Heart right ventricle (tissue), 16 donors: ENCODE measurements around the gene SLAMF6. TPM values are rescaled to one million over a fixed set of nuclear protein-coding genes. Genes with fewer than 3 reads are reported as not detected.
A peak's percentile ranks its signal among the peaks of the same experiment; 100 is the strongest.

Experiments used
- ATAC-seq, 8 donors: fragments of 200-7000 bp; cut with Tn5 transposase; one replicate each; pipeline ENCODE4 v1.9.1; 2020; ENCODE audit warnings: mild to moderate bottlenecking in 8 of 8, moderate library complexity in 8 of 8, moderate number of reproducible peaks in 1 of 8
- DNase-seq, 2 donors: peaks; one replicate each; pipeline ENCODE4 v3.0.0-alpha.2; 2020
- H3K27ac ChIP-seq, 10 donors: fragments of 200-600 bp; sonication (generic) in 2 of 10; one replicate each; pipeline versions ENCODE4 v1.5.0 to v1.8.0; 2020 to 2022; ENCODE audit warnings: mild to moderate bottlenecking in 3 of 10
- H3K27me3 ChIP-seq, 7 donors: fragments of 200-600 bp; one replicate each; pipeline ENCODE4 v1.8.0; 2021 to 2022; ENCODE audit warnings: mild to moderate bottlenecking in 2 of 7
- H3K36me3 ChIP-seq, 9 donors: fragments of 200-600 bp; sonication (generic) in 1 of 9; one replicate each; pipeline versions ENCODE4 v1.5.0 to v1.8.0; 2020 to 2022; ENCODE audit warnings: mild to moderate bottlenecking in 2 of 9
- H3K4me1 ChIP-seq, 9 donors: fragments of 200-600 bp; sonication (generic) in 1 of 9; one replicate each; pipeline versions ENCODE4 v1.5.0 to v1.8.0; 2020 to 2022; ENCODE audit warnings: mild to moderate bottlenecking in 4 of 9
- H3K4me3 ChIP-seq, 10 donors: fragments of 200-600 bp; sonication (generic) in 2 of 10; one replicate each; pipeline versions ENCODE4 v1.5.0 to v1.8.0; 2020 to 2022; ENCODE audit warnings: mild to moderate bottlenecking in 7 of 10, moderate library complexity in 2 of 10
- H3K9me3 ChIP-seq, 11 donors: fragments of 200-600 bp in 10 of 11; sonication (generic) in 2 of 11; one replicate each; pipeline versions ENCODE4 v1.5.0 to v1.8.0; 2013 to 2022; ENCODE audit warnings: mild to moderate bottlenecking in 2 of 11, control low read depth in 1 of 11, moderate library complexity in 1 of 11
- CTCF ChIP-seq, 9 donors: fragments of 200-600 bp; sonication (generic) in 2 of 9; IDR thresholded peaks; one replicate each; pipeline versions ENCODE4 v1.5.0 to v1.8.0; 2021 to 2022; ENCODE audit warnings: antibody characterized with exemption in 9 of 9, mild to moderate bottlenecking in 5 of 9, moderate library complexity in 1 of 9
- WGBS, 2 donors: extraction: QIAGEN DNeasy Blood & Tissue Kit; methylation state at CpG; one replicate each; pipeline ENCODE4 v1.1.7; 2013; ENCODE audit warnings: inconsistent platforms in 1 of 2; 5-methylcytosine and 5-hydroxymethylcytosine counted together
- intact Hi-C, 10 donors: fragments of 100-400 bp; cut with DNase I; formaldehyde crosslinking; loops; one replicate each; pipeline versions ENCODE4 v1.11.1 to v1.14.2; 2022
- polyA plus RNA-seq, 2 donors: library from polyadenylated mRNA; stranded (reverse); fragments of 200-250 nt; gene quantifications; one replicate each; pipeline ENCODE4 v1.2.3, GENCODE V29; 2013
- total RNA-seq, 10 donors: library from RNA; stranded (reverse); fragmentation: NEBNext Ultra II Directional in 3 of 10; extraction: Animal tissue kit (Norgen Biotek cat#: 25700) in 3 of 10; gene quantifications; one replicate each; pipeline versions ENCODE4 v1.2.1 to v1.2.4, GENCODE V29; 2021 to 2023
- donor health status: Arrhythmogenic right ventricular cardiomyopathy.
- donor health status: ischemic (EF 13 %, LVEDD 7.1; RV severe dilation, severe dysfunction).
- donor health status: healthy with polysubstance abuse.
- donor health status: DM: no; HTN: yes; CAD: no.
- donor health status: DM: no; HTN: no; CAD: no.
- donor health status: ischemic (EF 25% LVEDD 6.9; RV normal size, moderate dysfunction).
- donor health status: ischemic (EF 25% LVEDD 5.7; RV mildly dilated, moderate dysfunction).
- donor health status: healthy.
- donor health status: DM: yes; HTN: yes; CAD: no.
- donor health status: Ischemic cardiomyopathy.
- donor health status: ischemic (EF 35%, LVEDD 5.7; RV mildly dilated, moderate dysfunction).
- donor health status: nonischemic (EF 11% LVEDD 7.7; RV severe dilation, severe dysfunction).
- donor health status: DM: yes; HTN: yes; CAD: no.
- donor health status: PGD.
- donor health status: ischemic (EF 29% LVEDD 5.4; RV normal size, mild dysfunction).
- donor health status: nonischemic (EF 23%, LVEDD 6.1; RV moderate dilation, normal function).

The SLAMF6 gene
- total and polyA plus RNA-seq, 12 donors: 0.10 to 2.7 (median 0.33) TPM; not detected in 3

GRCh38 chr1:160496334-160496733 lies 26.7 kb downstream of the SLAMF6 start:
- H3K4me1 ChIP-seq: peaks cover 0 to 3% (median 0%) of the 10 kb centered on the region in 9 donors
- intact Hi-C loops: no loop called here
- no peak overlapping the region for H3K27ac ChIP-seq
- WGBS, 2 donors: 79 to 82% methylated on average over 4 of the region's 4 CpGs
- no peak overlapping the region for H3K4me3 ChIP-seq
- peaks cover 0 to 3% (median 0%) of the 10 kb centered on the region in 7 donors for H3K27me3 ChIP-seq
- ATAC-seq (no peak), DNase-seq (no peak)
- no peak for TF ChIP-seq CTCF (IDR thresholded peaks at IDR 0.05)
- H3K9me3 ChIP-seq: peaks cover 0 to 20% (median 0%) of the 10 kb centered on the region in 11 donors
- no peaks in the 10 kb centered on the region for H3K36me3 ChIP-seq

- peak in 3 of 9 donors; percentile 8 to 34 (median 11) for TF ChIP-seq CTCF (IDR thresholded peaks at IDR 0.05)
- Histone ChIP-seq H3K4me1 (peaks cover 0 to 3% (median 0%) of the 10 kb centered on the region in 9 donors), H3K36me3 (peaks cover 0 to 4% (median 0%) of the 10 kb centered on the region in 9 donors), H3K27me3 (peaks cover 0 to 3% (median 0%) of the 10 kb centered on the region in 7 donors), H3K4me3 (no peak overlapping the region), H3K27ac (no peak overlapping the region), H3K9me3 (peaks cover 0 to 17% (median 0%) of the 10 kb centered on the region in 11 donors)
- intact Hi-C loops: no loop called here
- DNase-seq: no peak
- WGBS, 2 donors: 73 to 75% methylated on average over 3 of the region's 3 CpGs
- ATAC-seq: no peak
Observed at GRCh38 chr1:160494620-160495019, 28.4 kb downstream of the SLAMF6 start.

- H3K27ac ChIP-seq: no peak overlapping the region
Observed at GRCh38 chr1:160492617-160493016, 30.4 kb downstream of the SLAMF6 start.

GRCh38 chr1:160491981-160492380 lies 31.1 kb downstream of the SLAMF6 start:
- no peak overlapping the region for H3K27ac ChIP-seq
- H3K9me3 ChIP-seq: no peaks in the 10 kb centered on the region
- intact Hi-C loops: no loop called here
- peaks cover 0 to 3% (median 0%) of the 10 kb centered on the region in 7 donors for H3K27me3 ChIP-seq
- no peak overlapping the region for H3K4me3 ChIP-seq
- TF ChIP-seq CTCF (IDR thresholded peaks at IDR 0.05): no peak
- 86 to 93% methylated on average over 3 of the region's 3 CpGs for WGBS, 2 donors
- DNase-seq (no peak), ATAC-seq (no peak)
- peaks cover 0 to 4% (median 0%) of the 10 kb centered on the region in 9 donors for H3K36me3 ChIP-seq
- H3K4me1 ChIP-seq: no peaks in the 10 kb centered on the region

More at GRCh38 chr1:160492617-160493016, 30.4 kb downstream of the SLAMF6 start:
- WGBS, 2 donors: 63 to 76% methylated on average over 2 of the region's 2 CpGs
- intact Hi-C loops: no loop called here
- H3K4me3 ChIP-seq: no peak overlapping the region
- H3K9me3 ChIP-seq: no peaks in the 10 kb centered on the region
- peaks cover 0 to 4% (median 0%) of the 10 kb centered on the region in 9 donors for H3K36me3 ChIP-seq
- TF ChIP-seq CTCF (IDR thresholded peaks at IDR 0.05): no peak
- ATAC-seq: no peak
- no peaks in the 10 kb centered on the region for H3K4me1 ChIP-seq
- peaks cover 0 to 3% (median 0%) of the 10 kb centered on the region in 7 donors for H3K27me3 ChIP-seq
- no peak for DNase-seq
